GM12875 (cell line): ENCODE measurements around the gene ALG8.
"Not testable (repeated sequence)": the region's sequence is repeated elsewhere in the genome, so short reads cannot be mapped to it uniquely, and the experiment has no call there.

Experiments
- H3K4me3 ChIP-seq: one replicate; pipeline ENCODE4 v1.5.1; 2011; ENCODE audit warnings: low read depth, low read length, control low read depth
- CTCF ChIP-seq: IDR thresholded peaks from 2 replicates; pipeline ENCODE4 v1.5.1; 2011; ENCODE audit warnings: low read depth, mild to moderate bottlenecking, control low read depth, inconsistent platforms, low read length, moderate library complexity, borderline replicate concordance; ENCODE audit not compliant: insufficient read depth

ALG8 gene

GRCh38 chr11:78100261-78100660, 39.2 kb downstream of the ALG8 start:
- TF ChIP-seq CTCF, result no peak
- no peak overlapping the region for H3K4me3 ChIP-seq

GRCh38 chr11:78099666-78100065, 39.8 kb downstream of the ALG8 start:
- no peak overlapping the region for H3K4me3 ChIP-seq
- no peak for TF ChIP-seq CTCF

- no peak for TF ChIP-seq CTCF
- H3K4me3 ChIP-seq, result no peak overlapping the region
Observed at GRCh38 chr11:78097666-78098385, 41.6 kb downstream of the ALG8 start.

GRCh38 chr11:78094250-78094649, 45.2 kb downstream of the ALG8 start:
- H3K4me3 ChIP-seq, result no peak overlapping the region
- no peak for TF ChIP-seq CTCF

- H3K4me3 ChIP-seq, result not testable (repeated sequence)
Observed at GRCh38 chr11:78086521-78087074, 52.8 kb downstream of the ALG8 start.

- no peak overlapping the region for H3K4me3 ChIP-seq
- no peak for TF ChIP-seq CTCF
Observed at GRCh38 chr11:78085972-78086371, 53.5 kb downstream of the ALG8 start.

- H3K4me3 ChIP-seq, result not testable (repeated sequence)
Observed at GRCh38 chr11:78084506-78084905, 54.9 kb downstream of the ALG8 start.

GRCh38 chr11:78083021-78083420, 56.4 kb downstream of the ALG8 start:
- TF ChIP-seq CTCF, result no peak
- H3K4me3 ChIP-seq, result no peak overlapping the region
